Measurements from ENCODE around the gene ERICH6. TPM values are rescaled to one million over a fixed set of nuclear protein-coding genes. Genes with fewer than 3 reads are reported as not detected.

Gene ERICH6
- total RNA-seq, 1 experiment from 2014 or later: not detected

- Histone ChIP-seq H3K36me3 (ENCODE audit: low read depth) (no peaks in the 10 kb centered on the region), H3K4me2 (no peak overlapping the region), H3K27me3 (ENCODE audit: insufficient read depth, low read depth) (no peaks in the 10 kb centered on the region), H3K4me1 (replicated peaks; ENCODE audit: insufficient read depth) (peaks cover 42% of the 10 kb centered on the region), H3K9me2 (ENCODE audit: insufficient read depth) (no peaks in the 10 kb centered on the region), H3K9me3 (ENCODE audit: insufficient read depth, low read depth) (no peaks in the 10 kb centered on the region), H3K4me3 (no peak overlapping the region), H3K27ac (peak overlapping the region; percentile 64; the same call in 1 of the 2 replicates), H2AFZ (no peak overlapping the region), H3F3A (ENCODE audit: insufficient read depth, low read depth) (peaks cover 19% of the 10 kb centered on the region), H4K20me1 (ENCODE audit: insufficient read depth) (peaks cover 11% of the 10 kb centered on the region; the same call in 1 of the 2 replicates), H3K79me2 (ENCODE audit: low read depth) (peaks cover 16% of the 10 kb centered on the region)
- TF ChIP-seq CTCF (conservative IDR thresholded peaks at IDR 0.05) (no peak), EZH2 (IDR thresholded peaks at IDR 0.05; ENCODE audit: low read depth) (no peak)
- CTCF ChIA-PET: no interaction called here
- DNase-seq: no peak
- intact Hi-C loops (cut with micrococcal nuclease; ENCODE audit: unreplicated experiment): no loop called here
- POLR2A ChIA-PET (ENCODE audit: unreplicated experiment): no interaction called here
- no TSS peak for BruUV-seq (replicated peaks)
Measured at GRCh38 chr3:150739200-150739863, 35.6 kb upstream of the ERICH6 start.

- Histone ChIP-seq H3F3A (ENCODE audit: insufficient read depth, low read depth) (peaks cover 13% of the 10 kb centered on the region; the same call in 1 of the 2 replicates), H2AFZ (no peak overlapping the region), H3K9me2 (ENCODE audit: insufficient read depth) (no peaks in the 10 kb centered on the region), H3K79me2 (ENCODE audit: low read depth) (peaks cover 11% of the 10 kb centered on the region), H3K4me1 (replicated peaks; ENCODE audit: insufficient read depth) (peaks cover 36% of the 10 kb centered on the region), H4K20me1 (ENCODE audit: insufficient read depth) (0 out of 2 replicates have a peak, but pooled peaks cover 5% of the 10 kb centered on the region), H3K4me2 (peak overlapping the region; percentile 5; the same call in 1 of the 2 replicates), H3K27me3 (ENCODE audit: insufficient read depth, low read depth) (no peaks in the 10 kb centered on the region), H3K4me3 (no peak overlapping the region), H3K9me3 (ENCODE audit: insufficient read depth, low read depth) (no peaks in the 10 kb centered on the region), H3K27ac (peak overlapping the region; percentile 64), H3K36me3 (ENCODE audit: low read depth) (no peaks in the 10 kb centered on the region)
- POLR2A ChIA-PET (ENCODE audit: unreplicated experiment): interaction anchor here (0.5 to 0.7 kb wide), 2 partner anchors 11 to 207 kb away, joined by 3 to 7 read pairs; no protein-coding TSS in a partner anchor
- no peak for DNase-seq
- CTCF ChIA-PET: no interaction called here
- intact Hi-C loops (cut with micrococcal nuclease; ENCODE audit: unreplicated experiment): loop anchor here (1.0 kb wide), 1 partner anchor 25 kb away; the partner anchor contains the start of gene SIAH2
- TF ChIP-seq EZH2 (IDR thresholded peaks at IDR 0.05; ENCODE audit: low read depth) (no peak), CTCF (conservative IDR thresholded peaks at IDR 0.05) (no peak)
- no TSS peak for BruUV-seq (replicated peaks)
Measured at GRCh38 chr3:150738688-150739087, 35.0 kb upstream of the ERICH6 start.

- Histone ChIP-seq H4K20me1 (ENCODE audit: insufficient read depth) (0 out of 2 replicates have a peak, but pooled peaks cover 1% of the 10 kb centered on the region), H3K79me2 (ENCODE audit: low read depth) (peaks cover 5% of the 10 kb centered on the region), H3K4me2 (peak overlapping the region; percentile 5; the same call in 1 of the 2 replicates), H3K27me3 (ENCODE audit: insufficient read depth, low read depth) (no peaks in the 10 kb centered on the region), H3K4me1 (replicated peaks; ENCODE audit: insufficient read depth) (peaks cover 30% of the 10 kb centered on the region), H3K36me3 (ENCODE audit: low read depth) (no peaks in the 10 kb centered on the region), H3K4me3 (no peak overlapping the region), H3K9me2 (ENCODE audit: insufficient read depth) (no peaks in the 10 kb centered on the region), H3F3A (ENCODE audit: insufficient read depth, low read depth) (peaks cover 12% of the 10 kb centered on the region; the same call in 1 of the 2 replicates), H3K9me3 (ENCODE audit: insufficient read depth, low read depth) (no peaks in the 10 kb centered on the region), H2AFZ (no peak overlapping the region), H3K27ac (peak overlapping the region; percentile 64)
- intact Hi-C loops (cut with micrococcal nuclease; ENCODE audit: unreplicated experiment): loop anchor here (1.0 kb wide), 1 partner anchor 25 kb away; the partner anchor contains the start of gene SIAH2
- POLR2A ChIA-PET (ENCODE audit: unreplicated experiment): interaction anchor here (0.5 to 0.7 kb wide), 3 partner anchors 10 to 206 kb away, joined by 3 to 7 read pairs (median 5); no protein-coding TSS in a partner anchor
- TF ChIP-seq EZH2 (IDR thresholded peaks at IDR 0.05; ENCODE audit: low read depth) (no peak), CTCF (conservative IDR thresholded peaks at IDR 0.05) (no peak)
- BruUV-seq (replicated peaks): TSS peak; percentile 16
- CTCF ChIA-PET: no interaction called here
- DNase-seq: peak; percentile 64 to 71
Measured at GRCh38 chr3:150737874-150738679, 34.4 kb upstream of the ERICH6 start.

Data from PC-9 (cell line).